Activated CD8-positive, alpha-beta memory T cell treated with anti-CD3 and anti-CD28 coated beads, Interleukin-2, amount 50 U/mL, for 24 hours (primary cell): ENCODE results near the gene PREP.

Source experiments
- DNase-seq: peaks from one replicate; pipeline ENCODE4 v3.0.0-alpha.2; 2020; ENCODE audit errors: extremely low read depth

Gene PREP

GRCh38 chr6:105310371-105310770 is 92.5 kb downstream of the PREP start:
- no peak for DNase-seq

DNA sequence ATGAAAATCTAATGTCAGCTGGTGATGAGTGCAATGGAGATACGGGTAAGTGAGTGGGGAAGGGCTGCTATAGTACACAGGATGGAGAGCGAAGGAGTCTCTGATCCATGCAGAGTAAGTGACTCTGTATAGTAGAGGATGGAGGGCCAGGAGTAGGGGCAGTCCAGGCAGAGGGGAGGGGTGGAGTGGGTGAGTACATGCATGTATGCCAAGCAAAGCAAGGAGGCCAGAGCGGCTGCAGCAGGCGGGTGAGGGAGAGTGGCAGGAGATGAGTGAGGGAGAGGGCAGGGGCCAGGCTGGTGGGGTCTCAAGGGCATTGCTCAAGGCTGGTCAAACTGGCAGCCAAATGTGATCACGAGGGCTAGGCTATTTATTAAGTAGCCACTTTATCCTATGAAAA is 94.0 kb downstream of the PREP start:
- DNase-seq, result no peak

GRCh38 chr6:105305521-105305920 is 97.4 kb downstream of the PREP start:
- no peak for DNase-seq

GRCh38 chr6:105304825-105305224 is 98.1 kb downstream of the PREP start:
- no peak for DNase-seq

DNA sequence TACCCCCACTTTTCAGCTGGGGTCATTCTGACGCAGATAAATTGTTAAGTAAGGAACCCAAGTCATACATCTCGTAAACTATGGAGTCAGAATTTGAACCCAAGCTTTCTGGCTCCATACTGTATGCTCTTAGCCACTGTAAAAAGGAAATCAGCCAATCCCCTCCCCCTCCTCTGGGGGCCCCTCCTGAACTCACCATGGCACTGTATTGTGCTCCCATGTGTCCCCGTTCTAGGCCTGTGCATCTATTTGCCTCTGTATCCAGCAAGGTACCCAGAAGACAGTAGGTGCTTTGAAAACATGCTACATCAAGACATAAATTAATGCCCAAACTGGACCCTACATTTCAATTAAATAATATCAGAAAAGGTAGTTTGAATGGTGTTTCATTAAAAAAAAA is 98.5 kb downstream of the PREP start:
- DNase-seq, result no peak

- DNase-seq, result no peak
Measured at GRCh38 chr6:105302617-105303128, 100.2 kb downstream of the PREP start.

GRCh38 chr6:105301756-105302616 is 100.9 kb downstream of the PREP start:
- no peak for DNase-seq

- DNase-seq, result no peak
Measured at GRCh38 chr6:105301072-105301503, 101.8 kb downstream of the PREP start.

DNA sequence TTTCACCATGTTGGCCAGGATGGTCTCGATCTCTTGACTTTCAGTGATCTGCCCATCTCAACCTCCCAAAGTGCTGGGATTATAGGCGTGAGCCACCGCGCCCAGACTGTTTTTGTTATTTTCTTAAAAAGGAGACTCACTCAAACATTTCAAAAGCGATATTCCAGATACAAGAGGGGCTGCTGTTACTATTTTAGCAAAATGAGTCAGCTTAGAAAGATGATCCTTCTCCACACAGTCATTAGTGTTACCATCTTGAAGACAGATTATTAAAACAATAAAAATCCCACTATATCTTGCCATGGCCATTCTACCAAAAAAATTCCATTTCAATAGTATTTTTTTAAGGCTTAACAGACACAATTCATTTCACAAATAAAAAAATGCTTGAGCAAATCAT is 102.8 kb downstream of the PREP start:
- DNase-seq, result no peak

GRCh38 chr6:105294129-105294528 is 108.8 kb downstream of the PREP start:
- DNase-seq, result no peak

DNA sequence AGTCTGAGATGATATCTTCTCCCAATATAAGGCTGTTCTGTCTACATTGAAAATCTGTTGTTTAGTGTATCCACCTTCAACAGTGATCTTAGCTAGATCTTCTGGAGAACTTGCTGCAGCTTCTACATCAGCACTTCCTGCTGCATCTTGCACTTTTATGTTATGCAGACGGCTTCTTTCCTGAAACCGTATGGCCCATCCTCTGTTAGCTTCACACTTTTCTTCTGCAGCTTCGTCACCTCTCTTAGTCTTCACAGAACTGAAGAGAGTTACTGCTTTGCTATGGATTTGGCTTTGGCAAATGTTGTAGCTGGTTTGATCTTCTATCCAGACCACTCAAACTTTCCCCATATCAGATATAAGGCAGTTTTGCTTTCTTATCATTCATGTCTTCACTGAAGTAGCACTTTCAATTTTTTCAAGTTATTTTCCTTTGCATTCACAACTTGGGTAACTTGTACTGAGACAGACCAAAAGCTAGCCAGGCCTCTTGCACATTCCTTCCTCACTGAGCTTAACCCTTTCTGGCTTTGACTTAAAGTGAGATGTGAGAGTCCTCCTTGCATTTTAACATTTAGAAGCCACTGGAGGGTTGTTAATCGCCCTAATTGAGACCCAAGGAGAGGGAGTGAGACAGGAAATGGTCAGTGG is 110.1 kb downstream of the PREP start:
- DNase-seq, result no peak

- no peak for DNase-seq
Measured at GRCh38 chr6:105291525-105291924, 111.4 kb downstream of the PREP start.

DNA sequence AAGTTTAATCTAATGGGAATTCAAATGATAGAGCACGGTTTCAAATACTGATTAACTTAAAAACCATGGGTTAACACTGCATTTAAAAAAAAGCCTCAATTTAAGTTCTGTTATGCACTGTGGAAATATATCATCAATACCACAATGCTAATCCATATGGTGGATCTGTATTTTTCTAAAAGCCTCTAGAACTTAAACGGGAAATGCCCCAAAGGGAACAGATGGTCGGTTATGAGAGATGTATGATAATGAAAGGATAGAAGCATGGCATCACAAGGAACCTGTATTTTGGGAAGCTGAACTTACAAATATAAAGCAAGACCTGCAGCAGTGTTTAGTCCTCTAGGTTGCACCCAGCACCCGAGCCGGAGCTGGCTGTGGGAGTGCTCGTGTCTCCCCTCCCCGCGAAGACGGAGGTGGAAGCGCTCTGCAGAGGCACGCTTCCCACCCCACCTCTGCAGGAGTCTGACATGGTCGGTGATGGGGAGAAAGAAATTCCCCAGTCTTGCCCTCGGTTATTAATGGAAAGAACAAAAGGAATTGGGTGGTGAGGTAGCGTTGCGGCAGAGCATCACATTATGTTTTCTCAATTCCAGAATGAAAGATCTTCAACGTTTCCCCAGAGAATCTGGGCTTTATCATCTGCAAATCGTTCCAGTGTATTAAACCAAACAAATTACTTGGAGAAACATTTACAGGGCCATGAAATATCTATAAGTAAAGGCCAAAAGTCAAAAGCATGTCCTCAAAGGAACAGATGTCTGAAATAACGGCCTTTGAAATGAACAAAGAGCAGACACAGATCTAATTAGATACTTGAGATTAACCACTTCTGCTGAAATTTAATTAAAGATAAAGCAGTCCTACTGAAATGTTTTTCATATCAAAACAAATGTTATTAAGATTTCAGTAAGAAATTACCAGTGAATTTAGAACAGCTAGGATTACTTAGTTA is 120.0 kb downstream of the PREP start:
- no peak for DNase-seq

DNA sequence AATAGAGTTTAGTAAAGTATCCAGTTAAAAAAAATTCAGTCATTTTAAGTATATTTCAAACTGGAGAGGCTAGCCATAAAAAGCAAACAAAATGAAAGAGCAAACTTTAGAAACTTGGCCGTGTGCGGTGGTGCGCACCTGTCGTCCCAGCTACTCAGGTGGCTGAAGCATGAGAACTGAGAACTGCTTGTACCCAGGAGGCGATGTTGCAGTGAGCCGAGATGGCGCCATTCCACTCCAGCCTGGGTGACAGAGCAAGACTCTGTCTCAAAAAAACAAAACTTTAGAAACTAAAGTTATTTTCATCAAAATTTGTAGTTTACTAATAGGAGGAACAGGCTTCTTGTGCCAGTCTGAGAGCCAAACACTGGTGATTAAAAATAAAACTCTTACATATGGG is 122.8 kb downstream of the PREP start:
- no peak for DNase-seq

- no peak for DNase-seq
Measured at GRCh38 chr6:105279463-105279862, 123.4 kb downstream of the PREP start.

- no peak for DNase-seq
Measured at GRCh38 chr6:105278813-105279212, 124.1 kb downstream of the PREP start.

GRCh38 chr6:105278035-105278434 is 124.8 kb downstream of the PREP start:
- DNase-seq, result no peak

- no peak for DNase-seq
Measured at GRCh38 chr6:105276374-105276773, 126.5 kb downstream of the PREP start.

DNA sequence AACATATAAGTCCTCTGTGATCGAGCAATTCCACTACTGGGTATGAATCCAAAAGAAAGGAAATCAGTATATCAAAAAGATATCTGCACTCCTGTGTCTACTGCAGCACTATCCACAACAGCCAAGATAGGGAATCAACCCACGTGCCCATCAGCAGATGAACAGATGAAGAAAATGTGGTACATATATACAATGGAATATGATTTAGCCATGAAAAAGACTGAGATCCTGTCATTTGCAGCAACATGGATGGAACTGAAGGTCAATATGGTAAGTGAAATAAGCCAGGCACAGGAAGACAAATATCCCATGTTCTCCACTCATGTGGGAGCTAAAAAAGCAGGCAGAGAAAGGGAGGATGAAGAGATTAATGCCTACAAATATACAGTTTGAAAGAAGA is 127.3 kb downstream of the PREP start:
- no peak for DNase-seq

GRCh38 chr6:105274678-105275077 is 128.2 kb downstream of the PREP start:
- no peak for DNase-seq

- DNase-seq, result no peak
Measured at GRCh38 chr6:105273589-105273988, 129.3 kb downstream of the PREP start.

DNA sequence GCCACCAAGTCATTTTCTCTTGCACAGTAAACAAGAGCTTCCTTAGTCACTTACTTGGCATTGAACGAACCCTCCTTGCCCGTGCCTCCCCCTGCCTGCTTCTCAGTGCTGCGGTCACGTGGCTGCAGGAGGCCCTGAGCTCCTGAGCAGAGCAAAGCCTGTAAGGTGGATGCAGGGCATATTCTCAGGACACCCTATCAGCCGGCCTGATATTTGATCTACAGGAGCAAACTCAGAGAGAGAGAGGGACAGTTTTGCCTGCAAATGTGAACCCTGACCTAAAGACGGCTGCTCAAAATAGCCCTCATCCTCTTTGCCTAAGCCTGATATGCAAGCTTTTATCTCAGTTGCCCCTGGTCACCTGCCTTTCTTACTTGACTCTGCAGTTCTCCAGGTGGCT is 130.1 kb downstream of the PREP start:
- no peak for DNase-seq
